Endothelial cell of umbilical vein (primary cell): Measurements from ENCODE around the gene GAS1. TPM values are rescaled to one million over a fixed set of nuclear protein-coding genes. Genes with fewer than 3 reads are reported as not detected.

Experiments used
- BruUV-seq: library from RNA; stranded (reverse); fragments of 400-500 nt; replicated peaks from 2 replicates; lab custom pipeline; 2021; lab: Mats Ljungman, UMichigan
- CTCF ChIA-PET: fragments of 300-600, 350-600 bp; sonication (Branson Sonifier 250); formaldehyde crosslinking; loops from one replicate; lab custom pipeline; 2021; ENCODE audit warnings: antibody characterized with exemption, inconsistent platforms; lab: Charles Lee
- POLR2A ChIA-PET: fragments of 300-600, 350-600 bp; sonication (Branson Sonifier 250); formaldehyde crosslinking; loops from one replicate; lab custom pipeline; 2021; ENCODE audit warnings: antibody characterized with exemption, inconsistent platforms; lab: Charles Lee
- DNase-seq: peaks from one replicate; pipeline ENCODE4 v3.0.0-alpha.2; 2011; ENCODE audit warnings: low read depth, low spot score
- FAIRE-seq: peaks from 2 replicates; lab custom pipeline; 2011; peaks lifted over from hg19 to GRCh38; lab: Jason Lieb, UNC
- H2AFZ ChIP-seq: 2 replicates; pipeline ENCODE4 v1.6.0; 2012; ENCODE audit warnings: low read depth, low read length, control low read depth, inconsistent platforms
- H3K27ac ChIP-seq: 2 replicates; pipeline ENCODE4 v1.5.1; 2011; ENCODE audit warnings: low read depth, mild to moderate bottlenecking, control low read depth, low read length, moderate library complexity; ENCODE audit not compliant: insufficient read depth
- H3K27me3 ChIP-seq, 2 experiments: 2 replicates each; pipeline versions ENCODE4 v1.6.0 to v1.6.1; 2011; ENCODE audit warnings: low read length in 2 of 2, mixed read lengths in 1 of 2; ENCODE audit not compliant: control insufficient read depth in 2 of 2, insufficient read depth in 2 of 2
- H3K36me3 ChIP-seq, 2 experiments: 2 replicates in 1 of 2; 3 replicates in 1 of 2; pipeline ENCODE4 v1.5.1; 2011; ENCODE audit warnings: low read length in 2 of 2, mild to moderate bottlenecking in 1 of 2, moderate library complexity in 1 of 2; ENCODE audit not compliant: control insufficient read depth in 2 of 2, insufficient read depth in 2 of 2; ENCODE audit errors: extremely low read depth in 1 of 2
- H3K4me1 ChIP-seq: 3 replicates; pipeline ENCODE4 v1.5.1; 2011; ENCODE audit warnings: mild to moderate bottlenecking, low read length; ENCODE audit not compliant: control insufficient read depth, insufficient read depth; ENCODE audit errors: extremely low read depth
- H3K4me2 ChIP-seq: 2 replicates; pipeline ENCODE4 v1.6.1; 2011; ENCODE audit warnings: low read length, control low read depth, mixed read lengths; ENCODE audit not compliant: insufficient read depth
- H3K4me3 ChIP-seq, 3 experiments: fragments of 200-600 bp in 1 of 3; sonication (generic), shearing (Covaris generic) in 1 of 3; replicated peaks in 1 of 3; 2 replicates each; pipeline ENCODE4 v1.5.1; 2011 to 2016; ENCODE audit warnings: control low read depth in 3 of 3, low read length in 3 of 3, mild to moderate bottlenecking in 2 of 3, inconsistent platforms in 1 of 3, low read depth in 1 of 3, moderate library complexity in 1 of 3; ENCODE audit not compliant: insufficient read depth in 1 of 3
- H3K79me2 ChIP-seq: 2 replicates; pipeline ENCODE4 v1.6.0; 2012; ENCODE audit warnings: low read length, inconsistent platforms; ENCODE audit not compliant: control insufficient read depth, insufficient read depth
- H3K9ac ChIP-seq: replicated peaks from 2 replicates; pipeline ENCODE3; 2011; ENCODE audit warnings: low read length, control low read depth; ENCODE audit not compliant: insufficient read depth; ENCODE audit errors: extremely low read depth
- H3K9me1 ChIP-seq: replicated peaks from 3 replicates; pipeline ENCODE4 v1.6.0; 2011; ENCODE audit warnings: mild to moderate bottlenecking, low read length; ENCODE audit not compliant: control insufficient read depth, insufficient read depth; ENCODE audit errors: extremely low read depth
- H3K9me3 ChIP-seq: replicated peaks from 2 replicates; pipeline ENCODE4 v1.5.1; 2012; ENCODE audit warnings: low read length, inconsistent platforms; ENCODE audit not compliant: control insufficient read depth, insufficient read depth
- H4K20me1 ChIP-seq: replicated peaks from 2 replicates; pipeline ENCODE3; 2011; ENCODE audit warnings: mild to moderate bottlenecking, low read length; ENCODE audit not compliant: control insufficient read depth, insufficient read depth; ENCODE audit errors: extremely low read depth
- CTCF ChIP-seq, 2 donors: IDR thresholded peaks; 1 replicate in 1 of 2; 2 replicates in 1 of 2; pipeline ENCODE4 v1.5.1; 2011; ENCODE audit warnings: low read length in 2 of 2, mild to moderate bottlenecking in 2 of 2, moderate library complexity in 2 of 2, control low read depth in 1 of 2, inconsistent platforms in 1 of 2, low read depth in 1 of 2; ENCODE audit not compliant: insufficient read depth in 1 of 2; ENCODE audit errors: extremely low read depth in 1 of 2
- EZH2 ChIP-seq: IDR thresholded peaks from 2 replicates; pipeline ENCODE4 v1.6.1; 2012; ENCODE audit warnings: borderline replicate concordance, low read depth, mild to moderate bottlenecking, moderate library complexity, low read length, inconsistent platforms; ENCODE audit not compliant: severe bottlenecking
- FOS ChIP-seq: IDR thresholded peaks from 2 replicates; pipeline ENCODE4 v1.6.1; 2011; ENCODE audit warnings: mild to moderate bottlenecking, low read length, moderate library complexity, borderline replicate concordance; ENCODE audit not compliant: insufficient read depth
- GATA2 ChIP-seq: IDR thresholded peaks from 2 replicates; pipeline ENCODE4 v1.7.0; 2011; ENCODE audit warnings: low read depth, mild to moderate bottlenecking, moderate library complexity, mixed read lengths, low read length; ENCODE audit not compliant: insufficient read length, insufficient read depth
- JUN ChIP-seq: IDR thresholded peaks from 2 replicates; pipeline ENCODE4 v1.6.1; 2011; ENCODE audit warnings: borderline replicate concordance, low read depth; ENCODE audit not compliant: insufficient read length, insufficient read depth
- MAX ChIP-seq: IDR thresholded peaks from 2 replicates; pipeline ENCODE4 v1.6.1; 2011; ENCODE audit not compliant: insufficient read depth, insufficient read length
- MYC ChIP-seq: IDR thresholded peaks from one replicate; pipeline ENCODE4 v1.6.1; 2011; ENCODE audit warnings: mild to moderate bottlenecking, low read depth, low read length
- POLR2A ChIP-seq: IDR thresholded peaks from 2 replicates; pipeline ENCODE4 v1.6.1; 2012; ENCODE audit warnings: low read depth, mild to moderate bottlenecking, control low read depth, low read length
- POLR2AphosphoS5 ChIP-seq: IDR thresholded peaks from 2 replicates; pipeline ENCODE4 v1.6.1; 2012; ENCODE audit warnings: low read depth, mild to moderate bottlenecking, control low read depth, low read length, moderate library complexity; ENCODE audit not compliant: insufficient read depth
- dilution Hi-C: fragments of 300-500 bp; cut with MboI; formaldehyde crosslinking; loops from one replicate; pipeline ENCODE4 v1.15.0; 2019; ENCODE audit warnings: low sequenced_read_pairs; ENCODE audit not compliant: extremely low pct_ligation_motif_present
- intact Hi-C: fragments of 100-400 bp; cut with micrococcal nuclease; formaldehyde crosslinking; loops from one replicate; pipeline ENCODE4 v1.10.0; 2022
- polyA plus RNA-seq, 4 experiments: library from polyadenylated mRNA; depleted of rRNA in 3 of 4; stranded (reverse) in 3 of 4; unstranded in 1 of 4; fragments of >200 nt; gene quantifications; 2 replicates each; pipeline versions ENCODE4 v1.2.1 to v1.2.3, GENCODE V29; 2011 to 2012; ENCODE audit warnings: missing spikeins in 1 of 4
- total RNA-seq: library from RNA; stranded (reverse); gene quantifications from 2 replicates; pipeline ENCODE4 v1.2.3, GENCODE V29; 2021

GAS1 gene
- total and polyA plus RNA-seq, 2 donors (not counting 3 experiments of a cell fraction or from before 2014, with no cell fraction given): 0.06 to 0.15 TPM

GRCh38 chr9:86942281-86943200 is 4.8 kb downstream of the GAS1 start:
- Histone ChIP-seq H3K9ac (no peak overlapping the region), H3K27me3 (peaks cover 15 to 27% of the 10 kb centered on the region in 2 experiments), H2AFZ (no peak overlapping the region), H3K36me3 (no peaks in the 10 kb centered on the region), H3K4me2 (no peak overlapping the region), H3K27ac (no peak overlapping the region), H3K79me2 (no peaks in the 10 kb centered on the region), H3K9me1 (no peaks in the 10 kb centered on the region), H3K9me3 (no peaks in the 10 kb centered on the region), H3K4me1 (no peaks in the 10 kb centered on the region), H3K4me3 (no peak overlapping the region), H4K20me1 (no peaks in the 10 kb centered on the region)
- POLR2A ChIA-PET: no interaction called here
- CTCF ChIA-PET: no interaction called here
- DNase-seq (no peak), FAIRE-seq (no peak)
- dilution Hi-C loops (no loop called here), intact Hi-C loops (loop anchor here (10.0 kb wide), 2 partner anchors 332 to 1198 kb away; partner anchors contain the start of gene AGTPBP1)
- TF ChIP-seq FOS: no peak
- no peak for TF ChIP-seq EZH2
- no peak for TF ChIP-seq POLR2A
- TF ChIP-seq MAX: no peak
- TF ChIP-seq GATA2: no peak
- no peak for TF ChIP-seq POLR2AphosphoS5
- no peak for TF ChIP-seq JUN
- no peak for TF ChIP-seq MYC
- no peak for TF ChIP-seq CTCF (IDR thresholded peaks at IDR 0.05; ENCODE audit: extremely low read depth in 1 of 2, insufficient read depth in 1 of 2, low read depth in 1 of 2, low read length in 2 of 2)
- no TSS peak for BruUV-seq
